Ishikawa (cell line): Measurements from ENCODE around the gene ZCCHC8.
A peak's percentile ranks its signal among the peaks of the same experiment; 100 is the strongest.

Experiments used
- CEBPB ChIP-seq: IDR thresholded peaks from 2 replicates; pipeline ENCODE4 v1.6.1; 2012
- CREB1 ChIP-seq: IDR thresholded peaks from 2 replicates; pipeline ENCODE4 v1.6.1; 2012; ENCODE audit warnings: low read depth
- EGR1 ChIP-seq: IDR thresholded peaks from 2 replicates; pipeline ENCODE4 v1.6.1; 2012
- EP300 ChIP-seq: IDR thresholded peaks from 2 replicates; pipeline ENCODE4 v1.6.1; 2012; ENCODE audit warnings: borderline replicate concordance
- FOXM1 ChIP-seq: IDR thresholded peaks from 2 replicates; pipeline ENCODE4 v1.6.1; 2012; ENCODE audit warnings: low read depth, borderline replicate concordance
- NFIC ChIP-seq: IDR thresholded peaks from 2 replicates; pipeline ENCODE4 v1.6.1; 2012
- RAD21 ChIP-seq: IDR thresholded peaks from 2 replicates; pipeline ENCODE4 v1.6.1; 2012; ENCODE audit warnings: low read depth
- REST ChIP-seq: IDR thresholded peaks from 2 replicates; pipeline ENCODE4 v1.6.1; 2012; ENCODE audit warnings: low read depth, mild to moderate bottlenecking
- TAF1 ChIP-seq: IDR thresholded peaks from 2 replicates; pipeline ENCODE4 v1.6.1; 2012; ENCODE audit warnings: low read depth, mild to moderate bottlenecking
- TCF12 ChIP-seq: IDR thresholded peaks from 2 replicates; pipeline ENCODE4 v1.6.1; 2012; ENCODE audit warnings: low read depth
- TEAD4 ChIP-seq: IDR thresholded peaks from 2 replicates; pipeline ENCODE4 v1.6.1; 2012
- USF1 ChIP-seq: IDR thresholded peaks from 2 replicates; pipeline ENCODE4 v1.6.1; 2012
- YY1 ChIP-seq: IDR thresholded peaks from 2 replicates; pipeline ENCODE4 v1.6.1; 2012; ENCODE audit warnings: low read depth
- ZBTB7A ChIP-seq: IDR thresholded peaks from 2 replicates; pipeline ENCODE4 v1.6.1; 2012; ENCODE audit warnings: low read depth
- TF ChIP-seq, protein P1 (sequence below): IDR thresholded peaks from 2 replicates; pipeline ENCODE4 v1.6.1; 2012

ZCCHC8 gene

GRCh38 chr12:122538496-122538895 is 37.8 kb upstream of the ZCCHC8 start:
- TF ChIP-seq CREB1 = no peak
- TF ChIP-seq EP300 = no peak
- TF ChIP-seq REST = no peak
- no peak for TF ChIP-seq USF1
- no peak for TF ChIP-seq RAD21
- no peak for TF ChIP-seq FOXM1
- TF ChIP-seq, protein P1, sequence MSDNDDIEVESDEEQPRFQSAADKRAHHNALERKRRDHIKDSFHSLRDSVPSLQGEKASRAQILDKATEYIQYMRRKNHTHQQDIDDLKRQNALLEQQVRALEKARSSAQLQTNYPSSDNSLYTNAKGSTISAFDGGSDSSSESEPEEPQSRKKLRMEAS = no peak

GRCh38 chr12:122537021-122537420 is 36.3 kb upstream of the ZCCHC8 start:
- TF ChIP-seq REST = no peak
- 0 out of 2 replicates have a peak, but pooled peaks have one; percentile 23 for TF ChIP-seq TEAD4

GRCh38 chr12:122533856-122534255 is 33.1 kb upstream of the ZCCHC8 start:
- no peak for TF ChIP-seq TAF1
- no peak for TF ChIP-seq RAD21
- no peak for TF ChIP-seq ZBTB7A
- TF ChIP-seq EGR1 = no peak
- no peak for TF ChIP-seq YY1
- no peak for TF ChIP-seq FOXM1
- no peak for TF ChIP-seq NFIC
- TF ChIP-seq CEBPB = no peak
- no peak for TF ChIP-seq REST
- TF ChIP-seq EP300 = no peak
- no peak for TF ChIP-seq TCF12
- no peak for TF ChIP-seq CREB1

- TF ChIP-seq REST (no peak), CREB1 (no peak), YY1 (no peak), USF1 (no peak), RAD21 (no peak), FOXM1 (no peak), CEBPB (no peak), TEAD4 (no peak), TCF12 (no peak), EGR1 (no peak), TAF1 (no peak), NFIC (no peak), EP300 (no peak), ZBTB7A (no peak)
- TF ChIP-seq, protein P1 = no peak
Measured at GRCh38 chr12:122528992-122529391, 28.3 kb upstream of the ZCCHC8 start.
